ENCODE results near the gene FBXO11.

The FBXO11 gene

GRCh38 chr2:47783486-47784351 lies 122.6 kb downstream of the FBXO11 start:
- peak; percentile 86 for DNase-seq (ENCODE audit: low spot score)

GRCh38 chr2:47782671-47783485 lies 123.4 kb downstream of the FBXO11 start, which contains the start of gene MSH6:
TSS of gene MSH6 (plus strand) at chr2:47783145. CDS start at chr2:47783234, 89 bp downstream.
- DNase-seq (ENCODE audit: low spot score) = peak; percentile 98

GRCh38 chr2:47782381-47782670 lies 124.0 kb downstream of the FBXO11 start:
- no peak for DNase-seq (ENCODE audit: low spot score)

- DNase-seq (ENCODE audit: low spot score) = no peak
Measured at GRCh38 chr2:47779426-47779790, 126.9 kb downstream of the FBXO11 start.

- no peak for DNase-seq (ENCODE audit: low spot score)
Measured at GRCh38 chr2:47778698-47779425, 127.4 kb downstream of the FBXO11 start.

- DNase-seq (ENCODE audit: low spot score) = no peak
Measured at GRCh38 chr2:47777277-47777937, 128.9 kb downstream of the FBXO11 start.

GRCh38 chr2:47774567-47774966 lies 131.7 kb downstream of the FBXO11 start:
- no peak for DNase-seq (ENCODE audit: low spot score)

- no peak for DNase-seq (ENCODE audit: low spot score)
Measured at GRCh38 chr2:47772343-47772742, 134.0 kb downstream of the FBXO11 start.

GRCh38 chr2:47771211-47771610 lies 135.1 kb downstream of the FBXO11 start:
- DNase-seq (ENCODE audit: low spot score) = no peak

GRCh38 chr2:47769318-47769717 lies 137.0 kb downstream of the FBXO11 start:
- no peak for DNase-seq (ENCODE audit: low spot score)

GRCh38 chr2:47767880-47768609 lies 138.3 kb downstream of the FBXO11 start:
- DNase-seq (ENCODE audit: low spot score) = peak; percentile 88

GRCh38 chr2:47767497-47767844 lies 138.8 kb downstream of the FBXO11 start:
- DNase-seq (ENCODE audit: low spot score) = no peak

GRCh38 chr2:47751856-47752414 lies 154.4 kb downstream of the FBXO11 start:
- DNase-seq (ENCODE audit: low spot score) = no peak

- no peak for DNase-seq (ENCODE audit: low spot score)
Measured at GRCh38 chr2:47747878-47748277, 158.4 kb downstream of the FBXO11 start.

- no peak for DNase-seq (ENCODE audit: low spot score)
Measured at GRCh38 chr2:47744074-47744473, 162.2 kb downstream of the FBXO11 start.

GRCh38 chr2:47741637-47742036 lies 164.7 kb downstream of the FBXO11 start:
- DNase-seq (ENCODE audit: low spot score) = no peak

- no peak for DNase-seq (ENCODE audit: low spot score)
Measured at GRCh38 chr2:47741101-47741500, 165.2 kb downstream of the FBXO11 start.
